Spleen (tissue), 11 donors: ENCODE data around the gene ENDOV. TPM values are rescaled to one million over a fixed set of nuclear protein-coding genes. Genes with fewer than 3 reads are reported as not detected.
"Not testable (repeated sequence)": the region's sequence is repeated elsewhere in the genome, so short reads cannot be mapped to it uniquely, and the experiment has no call there.

Experiments used
- DNase-seq: peaks from one replicate; pipeline ENCODE4 v3.0.0-alpha.2; 2020
- H3K27ac ChIP-seq, 8 donors: fragments of 200-600 bp; sonication (generic) in 7 of 8; 1 replicate in 4 of 8; 2 replicates in 4 of 8; pipeline versions ENCODE4 v1.5.0 to v1.8.0; 2016 to 2021; ENCODE audit warnings: inconsistent platforms in 4 of 8, mild to moderate bottlenecking in 4 of 8, moderate library complexity in 1 of 8
- H3K27me3 ChIP-seq, 7 donors: fragments of 200-600 bp; sonication (generic) in 6 of 7; replicated peaks in 1 of 7; 1 replicate in 4 of 7; 2 replicates in 3 of 7; pipeline versions ENCODE4 v1.5.0 to v1.8.0; 2016 to 2021; ENCODE audit warnings: inconsistent platforms in 3 of 7, mild to moderate bottlenecking in 1 of 7
- H3K36me3 ChIP-seq, 6 donors: fragments of 200-600 bp; sonication (generic) in 5 of 6; 1 replicate in 4 of 6; 2 replicates in 2 of 6; pipeline versions ENCODE4 v1.5.0 to v1.8.0; 2016 to 2021; ENCODE audit warnings: inconsistent platforms in 2 of 6
- H3K4me1 ChIP-seq, 6 donors: fragments of 200-600 bp; sonication (generic) in 5 of 6; 1 replicate in 3 of 6; 2 replicates in 3 of 6; pipeline versions ENCODE4 v1.5.0 to v1.8.0; 2016 to 2021; ENCODE audit warnings: inconsistent platforms in 3 of 6
- H3K4me3 ChIP-seq, 8 donors: fragments of 200-600 bp; sonication (generic) in 7 of 8; 1 replicate in 4 of 8; 2 replicates in 4 of 8; pipeline versions ENCODE4 v1.5.0 to v1.8.0; 2016 to 2021; ENCODE audit warnings: inconsistent platforms in 4 of 8, mild to moderate bottlenecking in 4 of 8, moderate library complexity in 2 of 8
- H3K9me3 ChIP-seq, 8 donors: fragments of 200-600 bp; sonication (generic) in 7 of 8; 1 replicate in 4 of 8; 2 replicates in 4 of 8; pipeline versions ENCODE4 v1.5.0 to v1.8.0; 2016 to 2021; ENCODE audit warnings: inconsistent platforms in 4 of 8
- CTCF ChIP-seq, 11 experiments: fragments of 200-600 bp in 7 of 11; fragments of 450-650 bp in 4 of 11; sonication (generic) in 4 of 11; IDR thresholded peaks in 8 of 11; conservative IDR thresholded peaks in 3 of 11; 1 replicate in 7 of 11; 2 replicates in 4 of 11; pipeline versions ENCODE4 v1.4.0 to v1.8.0; 2016 to 2021; ENCODE audit warnings: antibody characterized with exemption in 11 of 11, inconsistent platforms in 4 of 11, mild to moderate bottlenecking in 1 of 11
- POLR2A ChIP-seq, 3 donors: fragments of 450-650 bp; IDR thresholded peaks; one replicate each; pipeline ENCODE4 v1.5.1; 2017; ENCODE audit warnings: antibody characterized with exemption in 3 of 3, mild to moderate bottlenecking in 1 of 3
- POLR2AphosphoS5 ChIP-seq, 3 donors: sonication (generic); formaldehyde crosslinking; IDR thresholded peaks; one replicate each; pipeline ENCODE4 v1.5.1; 2017; ENCODE audit warnings: antibody characterized with exemption in 3 of 3
- WGBS, 5 donors: extraction: QIAGEN DNeasy Blood & Tissue Kit in 3 of 5; methylation state at CpG; one replicate each; pipeline versions ENCODE4 v1.1.5 to v1.1.7; 2013 to 2018; 5-methylcytosine and 5-hydroxymethylcytosine counted together
- intact Hi-C: fragments of 100-400 bp; cut with DNase I; formaldehyde crosslinking; loops from one replicate; pipeline ENCODE4 v1.15.0; 2023; ENCODE audit warnings: low total_unique reads
- polyA plus RNA-seq, 3 donors: library from polyadenylated mRNA; stranded (reverse); fragments of 200-250 nt; gene quantifications; one replicate each; pipeline ENCODE4 v1.2.1, GENCODE V29; 2013
- total RNA-seq, 7 donors: library from RNA; depleted of rRNA in 3 of 7; stranded (reverse); fragments of >200 nt in 3 of 7; fragmentation: NEBNext Ultra II Directional in 4 of 7; extraction: Animal tissue kit (Norgen Biotek cat#: 25700) in 4 of 7; gene quantifications; one replicate each; pipeline versions ENCODE4 v1.1.0 to v1.2.1, GENCODE V29; 2016 to 2021
- donor health status: healthy with polysubstance abuse.
- donor health status: DM: no; HTN: no; CAD: no; lungs with moderate emphysema.
- donor health status: DM: no; HTN: no; CAD: no.
- donor health status: Bipolar disorder and iron deficiency.
- donor health status: healthy.
- donor health status: DM: no; HTN: no; CAD: no.
- donor health status: DM: yes; HTN: yes; CAD: no.

Gene ENDOV
- total and polyA plus RNA-seq, 10 donors: 9.7 to 47.4 (median 23.2) TPM

GRCh38 chr17:80396157-80397033, 18.6 kb upstream of the ENDOV start:
- intact Hi-C loops: no loop called here
- TF ChIP-seq CTCF (IDR thresholded peaks at IDR 0.05 in 8 of 11, conservative IDR thresholded peaks at IDR 0.05 in 3 of 11) (no peak), POLR2AphosphoS5 (IDR thresholded peaks at IDR 0.05) (peak in 1 of 3 donors; percentile 20)
- no peaks in the 10 kb centered on the region for H3K27me3 ChIP-seq
- H3K36me3 ChIP-seq: peaks cover 3 to 49% (median 45%) of the 10 kb centered on the region in 6 donors
- WGBS, 5 donors: 73 to 83% (median 74%) methylated on average over 9 of the region's 9 CpGs
- H3K4me1 ChIP-seq: peaks cover 0 to 25% (median 18%) of the 10 kb centered on the region in 6 donors
- DNase-seq: no peak
- peak overlapping the region in 3 of 8 donors; percentile 3 to 36 (median 34) for H3K27ac ChIP-seq
- H3K4me3 ChIP-seq: no peak overlapping the region
- no peaks in the 10 kb centered on the region for H3K9me3 ChIP-seq

- peaks cover 0 to 25% (median 18%) of the 10 kb centered on the region in 6 donors for H3K4me1 ChIP-seq
- intact Hi-C loops: no loop called here
- WGBS, 5 donors: 65 to 80% (median 79%) methylated on average over 6 of the region's 6 CpGs
- H3K9me3 ChIP-seq: no peaks in the 10 kb centered on the region
- H3K27ac ChIP-seq: peak overlapping the region in 1 of 8 donors; percentile 34
- no peak overlapping the region for H3K4me3 ChIP-seq
- peaks cover 3 to 43% (median 39%) of the 10 kb centered on the region in 6 donors for H3K36me3 ChIP-seq
- TF ChIP-seq POLR2AphosphoS5 (IDR thresholded peaks at IDR 0.05) (peak in 1 of 3 donors; percentile 21), CTCF (IDR thresholded peaks at IDR 0.05 in 8 of 11, conservative IDR thresholded peaks at IDR 0.05 in 3 of 11) (no peak), POLR2A (IDR thresholded peaks at IDR 0.05) (no peak)
- H3K27me3 ChIP-seq: no peaks in the 10 kb centered on the region
- DNase-seq: no peak
Observed at GRCh38 chr17:80397034-80397387, 18.0 kb upstream of the ENDOV start.

- WGBS, 5 donors: 77 to 89% (median 87%) methylated on average over 3 to 10 of the region's 10 CpGs
- intact Hi-C loops: no loop called here
- Histone ChIP-seq H3K9me3 (no peaks in the 10 kb centered on the region), H3K36me3 (peaks cover 3 to 36% (median 32%) of the 10 kb centered on the region in 6 donors), H3K27ac (peak overlapping the region in 1 of 8 donors; percentile 27), H3K4me1 (peaks cover 0 to 22% (median 16%) of the 10 kb centered on the region in 6 donors), H3K4me3 (no peak overlapping the region), H3K27me3 (no peaks in the 10 kb centered on the region)
- no peak for DNase-seq
- TF ChIP-seq POLR2AphosphoS5 (IDR thresholded peaks at IDR 0.05) (no peak), CTCF (IDR thresholded peaks at IDR 0.05 in 8 of 11, conservative IDR thresholded peaks at IDR 0.05 in 3 of 11) (no peak), POLR2A (IDR thresholded peaks at IDR 0.05) (no peak)
Observed at GRCh38 chr17:80397686-80398085, 17.3 kb upstream of the ENDOV start.

GRCh38 chr17:80401086-80401485, 13.9 kb upstream of the ENDOV start:
- DNase-seq: not testable (repeated sequence)

GRCh38 chr17:80402102-80402501, 12.9 kb upstream of the ENDOV start:
- H3K9me3 ChIP-seq, intact Hi-C loops, H3K27ac ChIP-seq, H3K4me1 ChIP-seq, H3K4me3 ChIP-seq, H3K36me3 ChIP-seq, DNase-seq, H3K27me3 ChIP-seq: not testable (repeated sequence)
- 88 to 95% (median 93%) methylated on average over 13 of the region's 13 CpGs for WGBS, 5 donors

More at GRCh38 chr17:80401086-80401485, 13.9 kb upstream of the ENDOV start:
- intact Hi-C loops, H3K36me3 ChIP-seq, H3K27ac ChIP-seq, H3K27me3 ChIP-seq, H3K9me3 ChIP-seq, H3K4me3 ChIP-seq: not testable (repeated sequence)
- WGBS, 5 donors: 75 to 84% (median 79%) methylated on average over 9 of the region's 9 CpGs
- peaks cover 0 to 10% (median 3%) of the 10 kb centered on the region in 6 donors for H3K4me1 ChIP-seq
